HPDE6-E6E7 (cell line): Measurements from ENCODE around the gene KAT6B.

Experiments
- DNase-seq: peaks from one replicate; pipeline ENCODE4 v3.0.0; 2011; ENCODE audit warnings: missing footprints; ENCODE audit errors: extremely low spot score

The KAT6B gene

DNA sequence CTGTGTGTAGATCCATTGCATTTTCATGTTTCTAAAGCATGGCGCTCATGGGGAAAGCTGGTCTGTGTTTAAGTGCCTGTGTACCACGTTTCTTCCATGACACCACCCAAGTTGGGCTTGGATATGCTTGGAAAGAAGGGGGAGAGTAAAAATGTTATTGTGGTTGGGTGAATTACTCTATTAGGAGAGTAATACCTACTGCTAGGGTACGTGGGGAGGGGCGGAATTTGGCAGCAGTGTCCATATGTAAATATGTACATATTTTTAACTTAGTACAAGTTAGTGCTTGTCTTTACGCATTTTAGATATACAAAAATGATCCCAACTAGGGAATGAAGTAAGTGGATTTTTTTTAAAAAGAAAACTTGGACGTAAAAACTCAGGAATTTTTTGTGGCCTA, 242.1 kb downstream of the KAT6B start:
- no peak for DNase-seq

DNA sequence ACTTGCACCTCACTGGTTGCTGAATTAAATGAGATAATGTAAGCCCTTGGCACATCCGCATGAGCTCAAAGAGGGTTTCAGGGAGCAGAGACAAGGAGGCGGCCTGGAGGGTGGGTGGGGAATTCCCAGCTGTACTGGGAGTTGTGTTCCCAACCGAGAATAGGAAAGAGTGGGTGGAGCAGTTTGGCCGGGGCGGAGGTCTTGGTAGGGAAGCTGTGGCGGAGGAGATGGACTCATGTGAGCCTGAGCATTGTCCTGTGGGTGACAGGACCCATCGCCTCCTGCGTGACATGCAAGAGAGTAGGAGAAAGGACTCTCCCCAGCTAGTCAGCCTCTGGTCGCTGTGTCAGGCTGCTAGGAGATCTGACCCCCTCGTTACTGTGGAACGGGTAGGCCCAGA, 244.1 kb downstream of the KAT6B start:
- DNase-seq = no peak

DNA sequence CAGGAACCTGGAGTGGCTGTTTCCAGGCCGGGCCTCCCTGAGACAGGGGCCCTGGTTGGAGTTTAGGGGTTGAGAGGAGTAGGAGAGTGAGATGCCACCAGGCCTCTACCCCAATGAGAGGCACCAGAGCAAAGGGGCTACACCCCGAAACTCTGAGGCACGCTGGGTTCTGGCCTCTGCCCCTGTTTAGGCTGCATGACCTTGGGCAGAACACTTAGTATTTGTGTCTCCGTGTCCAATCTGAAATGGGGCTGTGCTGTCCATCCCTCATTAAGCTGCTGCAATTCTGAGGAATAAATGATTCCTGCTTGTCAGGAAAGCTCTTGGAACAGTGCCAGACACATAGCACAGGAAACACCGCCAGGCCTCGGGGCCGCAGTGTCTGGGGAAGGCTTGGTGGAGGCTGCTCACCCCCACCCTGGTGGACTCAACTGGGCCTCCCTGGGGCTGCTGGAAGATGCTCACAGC, 244.6 kb downstream of the KAT6B start:
- DNase-seq = no peak

DNA sequence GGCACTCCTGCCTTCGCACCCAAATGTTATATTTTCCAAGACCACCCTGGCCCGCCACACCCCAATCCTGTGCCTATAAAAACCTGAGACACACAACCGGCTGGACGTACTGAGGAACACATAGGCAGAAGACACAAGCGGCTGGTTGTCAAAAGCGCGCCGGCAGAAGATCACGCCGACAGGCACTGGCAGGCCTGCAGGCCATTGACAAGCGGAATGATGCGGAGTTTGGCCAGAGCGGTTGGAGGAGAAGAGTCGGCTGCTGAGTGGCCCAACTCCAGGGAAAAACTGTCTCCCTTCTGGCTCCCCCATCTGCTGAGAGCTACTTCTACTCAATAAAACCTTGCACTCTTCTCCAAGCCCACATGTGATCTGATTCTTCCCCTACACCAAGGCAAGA, 245.4 kb downstream of the KAT6B start:
- DNase-seq = no peak

DNA sequence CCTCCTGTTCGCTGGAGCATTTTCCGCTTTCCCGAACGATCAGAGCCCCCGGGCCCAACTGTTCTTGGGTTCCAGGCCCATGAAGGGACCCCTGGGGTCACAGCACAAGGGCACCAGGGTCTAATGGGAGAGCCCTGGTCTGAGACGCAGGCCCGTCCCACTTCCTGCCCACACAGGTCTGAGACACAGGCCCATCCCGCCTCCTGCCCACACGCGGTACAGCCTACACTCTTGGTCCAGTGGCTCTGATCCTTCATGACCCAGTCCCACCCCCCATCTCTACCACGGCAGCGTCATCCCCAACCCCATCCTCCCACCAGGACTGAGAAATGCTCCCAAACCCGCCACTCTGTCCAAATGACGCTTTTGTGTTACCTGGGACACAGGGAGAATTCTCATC, 246.3 kb downstream of the KAT6B start:
- no peak for DNase-seq

DNA sequence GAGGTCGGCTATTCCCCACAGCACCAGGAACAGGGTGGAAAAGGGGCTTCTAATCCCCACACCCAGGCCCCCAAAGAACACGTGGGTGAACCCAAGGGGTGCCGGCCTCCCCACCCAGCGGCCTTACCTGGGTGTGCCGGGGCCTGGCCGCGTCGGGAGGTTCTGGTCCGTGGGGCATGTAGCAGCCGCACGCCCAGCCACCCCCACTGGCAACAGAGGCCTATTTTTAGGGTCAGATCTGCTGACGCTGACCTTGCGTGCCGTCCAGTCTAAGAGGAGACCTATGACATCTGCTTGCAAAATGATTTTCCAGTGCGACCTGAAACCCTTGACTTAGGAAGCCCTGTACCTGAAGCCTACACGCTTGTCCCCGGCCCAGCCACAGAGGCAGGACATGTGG, 247.0 kb downstream of the KAT6B start:
- no peak for DNase-seq

DNA sequence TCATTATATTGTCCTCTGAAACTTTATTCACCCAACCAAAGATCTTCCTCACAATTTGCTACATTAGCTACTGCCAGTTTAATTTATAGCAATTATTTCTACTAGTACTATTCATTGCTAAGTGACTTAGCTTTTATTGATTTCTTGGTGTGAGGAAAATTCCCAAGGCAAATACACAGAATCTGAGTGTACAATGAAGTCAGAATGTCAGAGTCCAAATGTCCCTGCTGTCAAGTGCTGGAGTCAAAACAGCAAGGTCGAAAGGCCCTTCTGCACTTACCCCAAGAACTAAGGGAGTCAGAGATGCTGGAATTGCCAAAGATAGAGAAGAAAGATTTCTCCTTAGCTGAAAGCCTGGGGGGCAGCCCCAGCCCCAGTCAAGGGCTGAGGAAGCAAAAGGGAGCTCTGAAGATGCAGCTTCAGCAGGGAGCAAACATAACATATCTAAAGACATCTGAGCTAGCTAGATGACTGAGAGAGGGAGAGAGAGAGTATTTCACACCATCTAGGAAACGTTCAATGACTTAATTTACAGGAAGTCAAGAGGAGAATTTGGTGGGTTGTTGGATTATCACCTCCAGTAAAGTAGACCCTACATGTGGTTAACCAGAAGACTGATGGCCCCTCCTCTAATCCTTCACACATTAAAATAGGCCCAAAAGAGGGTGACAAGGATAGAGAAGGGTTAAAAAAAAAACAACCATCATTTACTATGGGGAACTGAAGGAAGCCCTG, 248.5 kb downstream of the KAT6B start:
- no peak for DNase-seq

DNA sequence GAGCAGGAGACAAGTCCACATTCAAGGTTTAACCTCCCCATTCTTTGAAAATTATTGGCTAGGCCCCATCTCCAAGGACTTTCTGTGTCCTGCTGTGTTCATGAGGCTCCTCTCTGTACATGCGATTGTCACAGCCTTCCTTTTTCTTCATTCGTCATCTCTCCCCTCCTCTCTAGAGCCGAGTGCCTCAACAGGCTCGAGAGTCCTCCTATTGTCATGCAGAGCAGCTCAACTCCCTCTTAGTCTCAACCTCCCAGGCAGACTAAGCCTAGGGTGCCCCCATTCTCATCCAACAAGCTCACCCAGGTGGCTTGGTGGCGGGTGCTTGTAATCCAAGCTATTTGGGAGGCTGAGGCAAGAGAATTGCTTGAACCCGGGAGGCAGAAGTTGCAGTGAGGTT, 249.9 kb downstream of the KAT6B start:
- no peak for DNase-seq

DNA sequence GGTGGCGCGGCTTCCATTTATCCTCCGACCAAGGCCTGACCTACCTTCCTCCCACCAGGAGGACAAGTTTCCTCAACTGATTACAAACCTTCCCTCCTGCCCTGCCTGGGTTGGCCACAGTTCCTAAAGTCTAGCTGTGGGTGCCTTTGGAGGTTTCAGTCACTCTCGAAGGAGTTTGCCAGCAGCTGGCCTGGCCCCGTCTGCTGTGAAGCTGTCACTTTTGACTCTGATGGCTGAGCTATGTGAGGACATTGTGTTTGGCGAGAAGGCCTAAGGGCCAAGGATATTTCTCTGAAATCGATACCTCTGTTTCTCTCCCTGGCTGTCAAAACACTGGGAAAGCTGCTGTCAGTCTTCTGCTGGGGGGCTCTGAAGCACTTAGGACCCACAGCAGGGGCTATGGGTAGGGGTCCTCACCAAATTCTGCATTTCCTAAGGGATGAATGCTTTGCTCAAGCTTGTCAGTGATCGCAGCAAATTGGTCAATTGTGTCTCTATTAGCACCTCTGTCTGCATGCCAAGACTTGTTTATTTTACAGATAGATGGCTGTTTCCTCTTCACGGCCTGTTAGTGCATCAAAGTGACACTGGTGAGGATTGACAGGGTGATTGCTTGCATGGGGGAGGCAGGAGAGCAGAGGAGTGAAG, 253.2 kb downstream of the KAT6B start:
- DNase-seq = no peak

DNA sequence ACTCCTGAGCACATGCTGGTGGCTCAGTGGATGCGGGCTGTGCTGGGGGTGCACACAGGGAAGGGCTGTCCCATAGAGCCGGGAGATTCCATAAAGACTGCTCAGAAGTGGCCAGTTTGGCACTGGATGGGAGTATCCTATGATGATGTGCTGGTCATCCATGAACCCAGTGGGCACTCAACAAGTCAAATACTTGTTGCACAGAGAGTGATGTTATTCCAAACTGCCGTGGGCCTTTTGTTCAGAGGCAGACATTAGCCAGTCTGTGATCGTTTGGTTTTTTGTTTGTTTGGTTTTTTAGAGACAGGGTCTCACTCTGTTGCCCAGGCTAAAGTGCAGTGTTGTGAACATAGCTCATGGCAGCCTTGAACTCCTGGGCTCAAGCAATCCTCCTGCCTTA, 254.2 kb downstream of the KAT6B start:
- DNase-seq = no peak

DNA sequence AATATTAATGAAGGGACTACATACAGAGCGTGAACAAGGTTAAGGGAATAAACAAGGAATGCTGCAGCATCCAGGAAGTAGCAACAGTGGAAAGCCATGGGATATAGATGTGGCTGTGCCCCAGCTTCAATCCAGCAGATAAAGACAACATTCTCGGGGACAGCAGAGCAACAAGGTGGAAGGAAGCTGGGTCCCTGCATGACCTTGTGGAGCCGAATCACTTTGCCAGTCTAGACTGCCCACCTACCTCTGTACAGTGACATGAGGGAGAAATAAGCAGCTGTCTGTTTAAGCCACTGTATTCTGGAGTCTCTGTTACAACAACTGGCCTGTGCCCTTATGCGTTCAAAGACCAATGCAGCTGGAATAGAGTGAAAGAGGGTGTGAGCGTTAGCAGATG, 255.0 kb downstream of the KAT6B start:
- DNase-seq = no peak
